Activated CD8-positive, alpha-beta memory T cell treated with anti-CD3 and anti-CD28 coated beads, Interleukin-2, amount 50 U/mL, for 4 hours (primary cell): ENCODE results near the gene XRCC3.

Source experiments
- DNase-seq: peaks from one replicate; pipeline ENCODE4 v3.0.0-alpha.2; 2020

Gene XRCC3

DNA sequence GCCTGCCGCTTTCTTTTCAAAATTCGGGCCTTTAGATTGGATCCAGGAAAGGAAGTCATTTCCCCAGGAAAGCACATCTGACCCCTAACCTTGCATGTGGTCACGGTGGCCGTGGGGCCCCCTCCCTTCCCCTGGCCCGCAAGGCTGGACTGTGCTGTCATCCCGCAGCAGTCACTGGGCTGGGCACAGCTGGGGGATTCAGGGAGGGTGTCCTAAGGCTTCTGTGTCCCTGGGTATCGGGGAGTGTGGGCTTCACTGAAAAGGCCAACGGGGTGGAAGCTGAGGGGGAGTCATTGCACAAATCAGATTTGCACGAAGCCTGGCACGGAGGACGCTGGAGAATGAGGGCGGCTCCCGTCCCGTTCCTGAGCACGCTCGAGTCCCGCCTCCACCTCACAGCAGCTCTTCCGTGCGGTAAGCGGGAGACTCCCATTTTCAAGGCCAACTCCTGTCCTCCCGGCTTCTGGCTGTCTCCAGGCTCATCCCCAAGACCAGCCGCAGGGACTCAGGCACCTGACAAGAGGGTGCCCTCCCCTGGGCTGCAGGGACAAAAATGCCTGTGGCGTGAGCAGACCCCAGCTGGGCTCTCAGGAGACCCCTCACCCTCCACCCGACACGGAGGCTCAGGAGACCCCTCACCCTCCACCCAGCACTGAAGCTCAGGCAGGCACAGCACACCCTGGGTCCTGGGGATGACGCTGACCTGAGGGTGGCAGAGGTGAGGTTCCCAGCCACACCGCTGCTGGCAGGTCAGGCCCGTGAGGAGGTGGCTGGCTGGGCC lies 9.6 kb downstream of the XRCC3 start:
- no peak for DNase-seq

DNA sequence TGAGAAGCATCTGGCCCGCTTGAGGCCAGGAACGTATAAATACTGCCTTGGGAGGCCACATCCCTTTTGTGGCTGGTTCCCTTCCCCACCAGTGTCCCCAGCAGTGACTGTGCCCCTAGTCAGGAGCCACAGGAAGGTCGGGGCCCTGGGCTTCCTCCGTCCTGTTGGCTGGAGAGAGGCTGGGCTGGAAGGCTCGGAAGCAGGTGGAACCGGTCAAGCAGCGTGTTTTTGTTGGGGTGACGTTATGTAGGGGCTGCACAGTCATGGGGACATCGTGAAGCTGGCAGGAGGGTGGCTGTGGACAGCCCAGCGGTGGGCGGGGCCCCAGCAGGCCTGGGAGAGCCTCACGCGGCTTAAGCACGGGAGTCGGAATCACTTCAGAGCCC lies 10.1 kb downstream of the XRCC3 start:
- no peak for DNase-seq

DNA sequence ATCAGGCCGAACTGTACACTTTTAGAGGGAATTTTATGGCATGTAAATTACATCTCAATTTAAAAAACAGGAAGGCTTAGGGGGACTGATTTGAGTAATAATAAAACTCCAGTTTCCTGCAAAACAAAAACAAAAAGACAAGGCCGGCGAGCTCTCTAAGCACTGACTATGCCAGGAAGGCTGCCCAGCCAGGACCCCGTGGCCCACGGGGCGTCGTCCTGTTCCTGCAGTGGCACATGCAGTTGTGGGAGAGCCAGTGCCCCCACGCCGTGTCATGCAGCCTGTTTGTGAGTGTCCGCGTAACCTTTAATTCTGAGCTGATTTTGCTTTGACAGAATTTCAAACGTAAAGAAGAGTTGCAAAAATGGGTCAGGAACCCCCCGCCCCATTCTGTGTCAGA lies 10.5 kb downstream of the XRCC3 start:
- no peak for DNase-seq

DNA sequence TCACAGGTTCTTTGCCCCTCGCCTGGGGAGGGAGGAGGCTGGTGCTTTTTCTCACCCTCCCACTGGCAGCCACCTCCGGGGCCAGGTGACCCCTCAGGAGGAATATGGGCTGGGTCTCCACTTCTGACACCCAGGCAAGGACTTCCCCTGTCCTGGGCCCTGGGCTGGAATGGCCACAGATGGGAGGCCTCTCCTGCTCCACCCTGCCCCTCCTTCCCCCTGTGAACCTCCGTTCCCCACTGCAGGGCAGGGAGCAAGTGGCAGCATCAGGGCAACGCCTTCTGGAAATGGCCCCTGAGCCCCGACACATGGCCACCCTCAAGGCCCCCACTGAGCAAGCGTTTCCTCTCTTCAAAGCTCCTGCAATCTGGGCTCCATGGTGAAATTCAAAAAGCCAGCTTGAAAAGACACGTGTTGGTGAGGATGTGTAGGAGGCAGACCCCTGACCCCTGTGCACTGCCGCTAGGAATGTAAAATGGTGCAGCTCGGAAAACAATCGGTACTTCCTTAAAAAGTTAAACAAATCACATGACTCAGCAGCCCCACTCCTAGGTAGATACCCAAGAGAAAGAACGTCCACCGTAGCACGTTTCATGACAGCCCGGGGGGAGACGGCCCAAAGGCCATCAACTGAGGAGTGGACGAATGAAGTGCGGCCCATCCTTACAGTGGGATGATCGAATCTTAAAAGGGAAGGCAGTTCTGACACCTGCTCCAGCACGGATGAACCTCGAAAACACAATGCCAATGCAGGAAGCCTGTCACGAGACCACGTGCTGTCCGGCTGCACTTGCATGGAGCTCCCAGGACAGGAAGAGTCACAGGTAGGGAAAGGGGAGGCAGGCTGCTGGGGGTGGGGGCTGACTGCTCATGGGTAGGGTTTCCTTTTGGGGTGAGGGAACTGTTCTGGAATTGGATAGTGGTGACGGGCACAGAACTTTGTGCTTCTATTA lies 11.5 kb downstream of the XRCC3 start:
- no peak for DNase-seq

DNA sequence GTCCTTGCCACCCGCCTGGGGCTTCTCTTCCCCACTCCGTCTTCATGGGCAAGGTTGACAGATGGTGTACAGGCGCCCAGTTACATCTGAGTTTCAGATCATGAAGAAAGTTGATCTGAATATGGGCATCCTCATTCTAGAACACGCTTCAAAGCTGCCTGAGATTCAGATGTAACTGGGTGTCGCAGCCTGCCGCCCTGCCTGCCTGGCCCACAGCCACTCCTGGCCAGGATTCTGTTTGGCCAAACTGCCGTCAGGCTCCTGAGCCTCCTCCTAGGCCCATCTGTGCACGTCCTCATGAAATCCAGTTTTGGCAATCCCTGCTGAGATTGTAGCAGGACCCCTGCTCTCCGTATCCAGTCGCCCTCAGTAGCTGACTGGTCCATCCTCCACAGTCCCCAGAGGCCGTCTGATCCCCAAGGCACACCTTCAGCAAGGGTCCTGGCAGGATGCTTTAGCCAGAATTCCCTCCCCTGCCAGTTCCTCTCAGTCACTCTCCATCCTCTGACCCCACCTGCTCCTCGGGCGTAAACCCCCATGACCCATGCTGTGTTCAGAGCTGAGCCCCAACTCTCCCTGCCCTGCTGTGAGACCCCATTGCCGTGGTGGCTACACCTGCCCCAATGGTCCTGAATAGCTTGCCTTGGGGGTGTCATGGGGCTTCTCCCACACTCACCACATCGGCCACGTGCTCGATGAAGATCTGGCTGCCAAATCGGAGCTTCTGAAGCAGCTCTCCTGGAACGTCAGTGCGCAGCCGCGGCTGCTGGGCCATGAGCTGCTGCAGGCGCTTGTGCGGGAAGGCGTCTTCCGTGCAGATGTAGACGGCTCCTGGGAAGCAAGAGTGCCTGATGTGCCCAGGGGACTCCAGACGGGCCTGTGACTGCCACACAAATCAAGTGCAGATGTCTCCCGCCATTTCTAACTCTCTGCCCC lies 12.5 kb downstream of the XRCC3 start:
- DNase-seq: no peak

DNA sequence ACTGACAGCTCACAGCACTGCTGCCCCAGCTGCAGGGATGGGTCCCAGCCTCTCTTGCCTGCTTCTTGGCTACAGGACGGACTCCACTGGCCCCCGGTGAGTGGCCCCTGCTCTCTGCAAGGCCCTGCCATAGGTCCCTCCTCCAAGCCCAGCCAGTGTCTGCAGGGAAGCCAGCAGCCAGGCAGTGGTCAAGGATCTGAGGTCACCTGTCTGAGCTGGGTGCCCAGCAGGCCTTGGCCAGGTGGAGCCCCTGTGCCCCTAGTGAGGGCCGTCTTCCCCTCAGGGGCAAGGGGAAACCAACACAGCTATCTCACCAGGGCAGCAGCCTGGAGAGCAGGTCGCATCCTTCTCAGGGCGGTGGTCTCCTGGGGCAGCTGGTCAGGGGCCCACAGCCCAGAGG lies 13.2 kb downstream of the XRCC3 start:
- no peak for DNase-seq

DNA sequence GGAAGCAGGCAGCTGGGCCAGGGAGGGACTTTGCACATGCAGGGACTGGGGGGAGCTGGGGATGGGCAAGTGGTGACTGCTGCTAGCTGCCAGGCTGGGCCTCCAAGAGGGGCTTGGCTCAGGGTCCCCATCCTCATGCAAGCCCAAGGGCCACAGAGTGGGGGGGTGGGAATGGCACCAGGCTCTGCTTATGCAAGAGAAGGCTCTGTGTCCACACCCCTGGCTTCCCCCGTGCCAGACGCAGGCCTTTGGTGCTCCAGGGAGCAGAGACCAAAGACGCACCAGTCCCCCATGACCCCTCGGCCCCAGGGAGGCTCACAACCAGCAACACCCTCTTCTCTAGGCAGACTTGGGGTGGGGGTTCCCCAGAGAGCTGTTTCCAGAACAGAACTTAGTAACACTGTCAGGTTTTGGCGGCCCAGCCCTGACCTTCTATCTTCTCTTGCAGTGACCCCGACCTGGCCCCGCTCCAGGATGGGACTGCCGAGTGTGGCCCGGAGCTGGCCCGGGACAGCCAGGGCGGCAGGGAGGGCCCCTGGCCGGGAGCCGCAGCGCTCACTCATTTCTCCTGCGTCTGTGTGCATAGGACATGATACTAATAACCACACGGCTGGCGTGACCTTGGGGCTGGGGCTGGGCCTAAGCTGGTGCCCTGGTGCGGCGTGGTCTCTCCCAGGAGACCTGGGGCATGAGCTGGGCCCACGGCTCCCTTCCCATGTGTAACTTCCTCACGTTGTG lies 14.3 kb downstream of the XRCC3 start:
- DNase-seq: no peak

DNA sequence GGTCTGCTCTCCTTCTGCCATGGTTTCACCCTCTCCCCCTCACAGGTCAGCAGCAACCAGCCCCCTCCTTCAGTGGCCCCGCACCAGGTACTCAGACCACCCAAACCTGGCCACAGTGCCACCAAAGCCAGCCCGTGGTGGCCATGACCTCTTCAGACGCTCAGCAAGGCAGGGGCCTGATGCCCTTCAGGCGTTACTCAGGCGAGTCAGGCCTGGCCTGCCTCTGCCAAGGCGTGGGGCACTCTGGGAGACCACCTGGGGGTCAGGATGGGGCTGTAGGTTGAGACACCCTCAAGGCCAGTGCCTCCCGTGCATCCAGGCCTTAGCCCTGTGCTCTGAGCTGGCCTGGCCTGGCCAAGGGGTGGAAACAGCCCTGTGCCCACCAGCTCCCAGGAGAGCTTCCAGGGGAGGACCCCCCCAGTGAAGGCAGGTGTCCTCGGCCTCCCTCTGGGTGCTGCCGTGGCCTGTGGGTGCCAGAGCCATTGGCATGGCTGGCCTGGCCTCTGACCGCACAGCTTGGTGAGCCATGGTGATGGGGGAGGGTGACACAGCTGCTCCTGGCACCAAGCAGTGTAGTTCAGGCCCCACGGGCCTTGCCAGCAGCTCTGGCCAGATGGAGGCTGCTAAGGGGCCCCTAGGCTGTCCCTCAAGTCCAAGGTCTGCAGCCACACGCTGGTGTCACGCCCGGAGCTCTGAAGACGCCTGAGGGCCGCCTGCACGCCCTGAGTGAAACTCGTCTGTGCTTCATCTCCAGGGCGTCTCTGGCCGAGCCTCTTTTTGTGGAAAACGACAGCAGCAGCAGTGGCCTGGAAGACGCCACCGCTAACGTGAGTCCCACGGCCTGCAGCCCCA lies 15.1 kb downstream of the XRCC3 start:
- no peak for DNase-seq

DNA sequence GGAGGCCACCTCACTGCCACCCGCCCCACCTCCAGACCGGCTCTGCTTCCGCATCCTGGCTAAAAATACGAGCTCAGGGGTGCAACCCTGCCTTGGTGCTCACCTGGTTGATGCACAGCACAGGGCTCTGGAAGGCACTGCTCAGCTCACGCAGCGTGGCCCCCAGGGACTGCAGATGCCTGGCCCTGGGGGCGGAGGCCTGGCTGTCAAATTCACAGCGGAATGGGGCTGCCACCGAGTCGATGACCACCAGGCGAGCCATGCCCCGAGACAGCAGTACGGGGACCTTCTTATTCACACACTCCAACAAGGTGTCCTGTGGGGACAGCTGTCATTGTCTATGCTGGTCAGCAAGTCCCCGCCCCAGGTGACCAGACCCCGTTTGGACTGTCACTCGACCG lies 16.0 kb downstream of the XRCC3 start:
- no peak for DNase-seq

DNA sequence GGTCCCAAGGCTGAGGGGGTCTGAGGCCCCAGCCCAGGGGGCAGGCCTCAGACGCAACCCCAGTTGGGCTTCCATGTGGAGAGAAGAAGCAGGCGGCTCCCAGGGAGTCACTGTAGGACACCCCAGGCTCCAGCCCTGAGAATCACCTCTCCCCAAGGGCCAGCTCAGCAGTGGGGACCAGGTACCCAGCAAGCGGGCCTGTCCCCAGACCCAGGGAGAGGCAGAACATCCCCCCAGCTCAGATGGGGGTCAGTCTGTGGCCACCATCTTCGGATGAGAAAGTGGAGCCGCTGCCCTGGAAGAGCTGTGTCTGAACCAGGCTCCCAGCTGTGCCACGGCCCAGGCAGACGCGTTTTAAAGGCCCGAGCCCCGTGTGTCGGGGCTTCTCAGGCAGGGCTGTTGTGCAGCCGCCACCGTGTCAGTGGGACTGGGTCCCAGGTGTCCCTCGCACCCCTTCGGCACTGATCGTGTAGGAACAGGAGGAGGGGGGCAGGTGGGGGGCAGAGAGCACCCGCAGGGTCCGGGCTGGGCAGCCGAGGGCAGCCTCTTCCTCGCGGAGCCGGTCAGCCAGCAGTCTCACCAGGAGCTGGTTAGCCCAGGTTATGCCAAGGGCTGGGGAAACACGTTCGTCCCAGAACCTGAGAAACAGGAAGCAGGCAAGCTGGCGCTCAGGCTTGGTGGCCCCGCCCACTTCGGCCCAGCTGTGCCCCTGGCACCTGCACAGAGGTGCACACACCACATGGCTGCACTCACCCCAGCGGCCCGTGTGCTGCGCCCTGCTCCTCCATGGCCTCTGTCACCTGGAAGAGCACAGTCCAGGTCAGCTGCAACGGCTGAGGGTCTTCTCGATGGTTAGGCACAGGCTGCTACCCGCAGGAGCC lies 16.6 kb downstream of the XRCC3 start:
- DNase-seq: no peak

DNA sequence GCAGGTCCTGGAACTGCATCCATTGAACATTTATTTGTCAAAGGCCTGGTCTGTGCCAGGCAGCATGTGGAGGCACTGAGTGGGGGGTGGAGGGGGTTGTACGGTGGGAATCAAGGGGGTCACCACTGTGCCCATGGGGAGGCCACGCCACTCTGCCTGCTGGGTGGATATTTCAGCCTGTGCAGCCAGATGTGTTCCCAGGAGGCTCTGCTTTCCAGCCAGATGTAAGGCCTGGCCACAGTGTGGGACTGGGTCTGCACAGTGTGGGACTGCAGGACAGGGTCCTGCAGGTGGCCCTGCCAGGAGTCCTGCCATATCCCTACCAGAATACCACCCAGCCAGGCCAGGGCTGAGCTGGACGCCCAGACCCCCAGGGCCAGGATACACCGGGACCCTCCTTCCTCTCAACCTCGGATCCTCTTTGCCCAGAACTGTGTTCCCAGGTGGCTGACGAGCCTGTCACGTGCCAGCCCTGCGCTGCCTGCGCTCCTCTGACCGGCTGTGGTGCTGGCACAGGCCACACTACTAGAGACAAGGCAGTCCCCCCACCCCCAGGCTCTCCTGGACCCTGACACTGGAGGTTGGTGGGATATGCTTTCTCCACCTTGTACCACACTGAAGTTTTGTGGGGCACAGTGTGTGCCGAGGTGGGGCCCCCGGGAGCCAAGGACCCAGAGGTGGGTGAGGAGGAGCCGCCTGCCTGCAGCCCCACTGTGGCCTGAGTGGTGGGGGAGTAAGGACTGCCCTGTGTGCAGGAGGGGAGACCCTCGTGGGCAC lies 17.5 kb downstream of the XRCC3 start:
- DNase-seq: no peak

DNA sequence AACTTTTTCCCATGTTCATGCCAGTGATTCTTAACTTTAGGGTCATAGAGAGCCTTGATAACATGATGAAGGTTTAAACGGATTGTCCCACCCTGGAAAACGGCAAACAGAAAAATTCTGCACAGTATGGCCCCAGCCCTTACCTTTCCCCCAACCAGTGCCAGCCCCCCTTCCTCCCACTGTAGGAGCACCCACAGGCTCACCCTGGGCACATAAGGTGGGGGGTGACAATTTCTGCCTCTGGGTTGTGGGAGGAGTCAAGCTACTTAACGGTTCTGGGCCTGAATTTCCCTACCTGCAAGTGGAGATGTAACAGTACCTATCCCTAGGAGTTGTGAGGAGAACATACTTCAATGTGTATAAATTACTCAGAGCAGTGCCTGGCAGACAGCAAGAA lies 18.0 kb downstream of the XRCC3 start:
- no peak for DNase-seq

DNA sequence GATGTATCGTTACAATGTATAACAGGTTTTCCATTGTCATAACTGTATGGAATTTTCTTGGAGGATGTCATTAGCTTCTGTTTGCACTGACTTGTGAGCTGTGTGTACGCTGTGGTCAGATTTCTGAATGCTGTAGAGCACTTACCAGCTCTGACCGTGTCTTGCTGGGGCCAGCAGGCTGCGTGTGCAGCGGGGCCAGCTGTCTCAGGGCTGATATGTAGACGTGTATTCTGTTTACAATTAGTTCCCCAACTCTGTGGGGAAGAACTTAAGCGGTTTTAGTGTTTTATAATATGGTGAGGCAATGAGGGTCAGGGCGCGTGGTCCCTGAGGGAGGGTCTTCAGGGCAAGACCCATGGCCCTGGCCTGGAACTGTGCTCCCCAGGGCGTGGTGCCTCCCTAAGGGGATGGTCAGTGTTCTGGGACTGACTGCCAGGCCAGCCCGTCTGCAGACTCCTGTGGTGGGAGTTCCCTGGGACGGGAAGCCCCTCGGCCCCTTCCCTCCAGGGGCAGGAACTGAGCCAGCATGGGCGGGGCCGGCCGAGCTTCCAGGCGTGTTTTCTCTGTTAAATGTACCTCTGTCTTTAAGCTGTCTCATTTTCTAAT lies 18.7 kb downstream of the XRCC3 start:
- no peak for DNase-seq

DNA sequence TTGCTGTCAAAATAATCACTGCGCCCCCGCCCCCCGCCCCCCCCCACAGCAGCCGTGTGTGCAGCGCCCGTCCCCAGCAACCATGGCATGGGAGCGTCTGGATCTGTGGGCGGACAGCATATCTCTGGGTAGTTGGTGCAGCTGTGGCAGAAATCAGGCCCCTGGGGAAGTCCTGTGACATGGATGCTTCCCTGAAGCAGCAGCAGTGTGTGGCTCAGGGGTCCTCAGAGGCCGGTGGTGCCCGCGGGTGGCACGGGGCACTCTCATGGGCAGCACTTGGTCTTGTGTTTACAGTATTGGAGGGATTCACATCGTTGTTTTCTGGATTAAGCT lies 19.2 kb downstream of the XRCC3 start:
- DNase-seq: no peak

DNA sequence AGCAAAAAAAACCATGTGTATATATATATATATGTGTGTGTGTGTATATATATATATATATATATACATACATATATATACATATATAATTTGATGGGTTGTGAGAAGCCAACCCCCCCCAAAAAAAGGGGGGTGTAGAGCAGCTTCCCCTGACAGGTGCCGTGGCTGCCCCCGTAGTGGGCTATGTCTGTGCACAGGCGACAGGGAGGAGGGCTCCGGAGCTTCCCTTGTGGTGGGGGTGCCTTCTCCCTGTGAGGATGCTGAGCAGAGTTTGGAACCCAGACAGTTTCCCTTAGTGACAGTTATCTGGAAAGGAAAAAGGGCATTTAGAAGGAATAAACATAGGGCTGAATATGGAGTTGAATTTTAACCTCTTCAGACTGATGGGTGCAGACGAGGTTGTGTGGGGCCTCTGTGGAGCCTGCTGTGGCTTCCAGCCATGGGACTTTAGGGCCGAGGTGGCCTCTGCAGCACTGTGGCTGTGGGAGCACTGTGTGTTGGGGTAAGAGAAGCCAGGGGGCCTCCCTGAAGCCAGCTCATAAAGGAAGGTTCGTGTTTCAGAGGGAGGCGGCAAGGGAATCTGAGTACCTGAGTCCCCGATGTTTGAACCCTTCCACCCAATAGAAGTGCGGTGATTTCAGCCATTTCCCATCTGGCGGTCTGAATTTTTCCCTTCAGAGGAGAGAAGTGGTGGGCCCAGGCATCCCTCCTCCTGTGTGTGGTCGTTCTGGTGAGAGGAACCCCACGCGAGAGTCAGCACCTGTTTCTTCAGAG lies 19.8 kb downstream of the XRCC3 start:
- no peak for DNase-seq

DNA sequence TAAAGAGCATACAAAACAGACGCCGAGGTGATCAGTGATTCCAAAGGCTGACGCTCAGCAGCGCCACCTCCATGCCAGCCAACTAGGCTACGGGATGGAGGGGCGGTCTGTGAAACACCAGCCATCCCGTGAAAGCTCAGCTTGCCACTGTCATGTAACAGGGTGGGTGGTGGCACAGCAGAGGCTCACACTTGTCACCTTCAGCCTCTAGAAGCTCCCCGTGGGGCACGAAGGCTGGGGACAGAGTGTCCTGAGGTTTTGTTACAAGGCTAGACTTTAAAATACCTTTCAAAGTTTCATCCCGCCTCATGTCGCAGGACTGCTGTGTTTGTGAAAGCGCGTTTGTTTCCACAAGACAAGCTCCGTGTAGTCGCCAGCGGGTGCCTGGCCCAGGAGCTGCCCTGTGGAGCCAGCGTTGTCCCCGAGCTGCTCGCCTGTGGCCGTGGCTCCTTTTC lies 20.7 kb downstream of the XRCC3 start:
- no peak for DNase-seq

DNA sequence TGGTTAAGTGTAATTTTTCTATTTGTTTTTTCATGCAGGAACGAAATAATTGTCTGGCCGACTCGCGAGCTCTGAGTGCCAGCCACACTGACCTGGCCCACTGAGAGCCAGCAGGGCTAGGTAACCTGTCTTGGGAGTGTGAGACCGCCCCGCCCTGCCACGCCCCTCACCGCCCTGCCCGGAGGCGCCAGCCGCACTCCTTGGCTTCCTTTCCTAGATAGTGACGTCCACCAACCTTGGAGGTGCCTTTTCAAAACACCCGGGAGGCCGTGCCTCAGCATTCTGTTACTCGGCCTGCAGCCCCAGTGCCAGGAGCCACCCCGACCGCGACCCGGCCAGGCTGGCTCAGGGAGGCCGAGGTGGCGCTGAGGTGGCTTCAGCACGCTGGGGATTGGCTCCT lies 21.7 kb downstream of the XRCC3 start:
- no peak for DNase-seq

DNA sequence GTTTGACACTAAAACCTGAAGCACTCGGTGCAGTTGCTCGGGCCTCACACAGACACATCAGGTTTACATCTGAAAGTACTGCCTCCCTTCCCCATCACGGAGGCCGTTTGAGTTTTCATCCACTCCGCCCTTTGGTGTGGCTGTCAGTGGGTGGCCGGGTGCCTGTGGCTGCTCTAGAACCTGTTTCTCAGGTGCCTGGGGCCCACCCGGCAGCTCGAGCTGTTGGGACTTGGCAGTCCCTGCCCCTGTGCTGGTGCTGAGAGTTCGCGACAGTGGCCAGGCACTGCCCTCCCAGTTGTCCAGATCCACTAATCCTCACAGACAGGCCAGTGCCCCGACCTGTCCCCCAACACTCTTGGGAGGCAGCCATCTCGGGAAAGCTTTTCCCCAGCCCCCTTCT lies 22.4 kb downstream of the XRCC3 start:
- DNase-seq: no peak
